Parathyroid adenoma (tissue), 2 donors: ENCODE measurements around the gene LIMCH1.
"Not testable (repeated sequence)": the region's sequence is repeated elsewhere in the genome, so short reads cannot be mapped to it uniquely, and the experiment has no call there.

Experiments
- H2AFZ ChIP-seq: fragments of 300-600 bp; sonication (generic); one replicate; pipeline ENCODE4 v1.7.0; 2017; ENCODE audit warnings: antibody characterized with exemption, mild to moderate bottlenecking
- H3K27ac ChIP-seq: fragments of 300-600 bp; sonication (generic); one replicate; pipeline ENCODE4 v1.7.0; 2017
- H3K27me3 ChIP-seq: fragments of 300-600 bp; sonication (generic); one replicate; pipeline ENCODE4 v1.7.0; 2017; ENCODE audit warnings: low read length; ENCODE audit not compliant: control insufficient read depth, insufficient read depth
- H3K36me3 ChIP-seq: fragments of 300-600 bp; sonication (generic); one replicate; pipeline ENCODE4 v1.7.0; 2017; ENCODE audit warnings: low read length; ENCODE audit not compliant: control insufficient read depth, insufficient read depth
- H3K4me1 ChIP-seq: fragments of 300-600 bp; sonication (generic); one replicate; pipeline ENCODE4 v1.7.0; 2017; ENCODE audit warnings: control low read depth
- H3K4me2 ChIP-seq: fragments of 300-600 bp; sonication (generic); one replicate; pipeline ENCODE4 v1.7.0; 2017; ENCODE audit warnings: low read length
- H3K4me3 ChIP-seq: fragments of 300-600 bp; sonication (generic); one replicate; pipeline ENCODE4 v1.7.0; 2017; ENCODE audit warnings: low read depth, low read length
- H3K79me2 ChIP-seq: fragments of 300-600 bp; sonication (generic); one replicate; pipeline ENCODE4 v1.7.0; 2017; ENCODE audit warnings: control low read depth
- H3K9ac ChIP-seq: fragments of 300-600 bp; sonication (generic); one replicate; pipeline ENCODE4 v1.7.0; 2017; ENCODE audit warnings: mild to moderate bottlenecking
- H3K9me3 ChIP-seq: fragments of 300-600 bp; sonication (generic); one replicate; pipeline ENCODE4 v1.7.0; 2017; ENCODE audit warnings: low read length; ENCODE audit not compliant: control insufficient read depth
- CTCF ChIP-seq: fragments of 300-600 bp; sonication (generic); IDR thresholded peaks from one replicate; pipeline ENCODE4 v1.7.0; 2017; ENCODE audit warnings: antibody characterized with exemption, mild to moderate bottlenecking
- donor health status: primary hyperparathyroidism.

Gene LIMCH1

GRCh38 chr4:41538017-41538733 lies at the start of gene LIMCH1:
Gene LIMCH1, plus strand, starts transcription at chr4:41538157. Its CDS starts 67,839 bp downstream, at chr4:41605996.
- Histone ChIP-seq H3K79me2 (no peaks in the 10 kb centered on the region), H3K4me1 (no peaks in the 10 kb centered on the region), H3K4me2 (peak within 1 kb of the TSS; percentile 85), H3K9me3 (no peaks in the 10 kb centered on the region), H3K27me3 (no peaks in the 10 kb centered on the region), H3K9ac (no peak within 1 kb of the TSS), H3K36me3 (no peaks in the 10 kb centered on the region), H3K4me3 (peak within 1 kb of the TSS; percentile 56), H3K27ac (peak within 1 kb of the TSS; percentile 69), H2AFZ (no peak within 1 kb of the TSS)
- TF ChIP-seq CTCF: no peak

- H2AFZ ChIP-seq, H3K27me3 ChIP-seq, H3K4me3 ChIP-seq, H3K79me2 ChIP-seq, H3K4me1 ChIP-seq, H3K9ac ChIP-seq, H3K9me3 ChIP-seq, H3K36me3 ChIP-seq, H3K27ac ChIP-seq, H3K4me2 ChIP-seq: not testable (repeated sequence)
These were observed 46.8 kb upstream of the LIMCH1 start for GRCh38 chr4:41491081-41491576.

- H3K27me3 ChIP-seq: no peaks in the 10 kb centered on the region
- H3K4me1 ChIP-seq: no peaks in the 10 kb centered on the region
- TF ChIP-seq CTCF: no peak
- no peak overlapping the region for H3K9ac ChIP-seq
- no peaks in the 10 kb centered on the region for H3K9me3 ChIP-seq
- H3K79me2 ChIP-seq: no peaks in the 10 kb centered on the region
- no peaks in the 10 kb centered on the region for H3K36me3 ChIP-seq
- H3K4me2 ChIP-seq: no peak overlapping the region
- no peak overlapping the region for H3K27ac ChIP-seq
- H3K4me3 ChIP-seq: no peak overlapping the region
- H2AFZ ChIP-seq: no peak overlapping the region
These were observed 41.0 kb upstream of the LIMCH1 start for GRCh38 chr4:41496977-41497376.

- Histone ChIP-seq H3K9ac (no peak overlapping the region), H3K9me3 (no peaks in the 10 kb centered on the region), H3K27me3 (no peaks in the 10 kb centered on the region), H3K36me3 (no peaks in the 10 kb centered on the region), H3K4me1 (no peaks in the 10 kb centered on the region), H3K4me2 (no peak overlapping the region), H3K27ac (no peak overlapping the region), H3K79me2 (no peaks in the 10 kb centered on the region), H2AFZ (no peak overlapping the region), H3K4me3 (no peak overlapping the region)
- TF ChIP-seq CTCF: no peak
These were observed 39.8 kb upstream of the LIMCH1 start for GRCh38 chr4:41498177-41498576.

- H3K79me2 ChIP-seq: no peaks in the 10 kb centered on the region
- no peak overlapping the region for H3K4me2 ChIP-seq
- TF ChIP-seq CTCF: no peak
- H3K9me3 ChIP-seq: no peaks in the 10 kb centered on the region
- H3K4me3 ChIP-seq: no peak overlapping the region
- H3K27me3 ChIP-seq: no peaks in the 10 kb centered on the region
- peaks cover 2% of the 10 kb centered on the region for H3K4me1 ChIP-seq
- H2AFZ ChIP-seq: no peak overlapping the region
- no peaks in the 10 kb centered on the region for H3K36me3 ChIP-seq
- no peak overlapping the region for H3K27ac ChIP-seq
- no peak overlapping the region for H3K9ac ChIP-seq
These were observed 33.7 kb upstream of the LIMCH1 start for GRCh38 chr4:41504167-41504818.
